ENCODE results near the gene MDM4. TPM values are rescaled to one million over a fixed set of nuclear protein-coding genes. Genes with fewer than 3 reads are reported as not detected.

Gene MDM4
- total RNA-seq, 1 experiment from 2014 or later, result 49.6 TPM

DNA sequence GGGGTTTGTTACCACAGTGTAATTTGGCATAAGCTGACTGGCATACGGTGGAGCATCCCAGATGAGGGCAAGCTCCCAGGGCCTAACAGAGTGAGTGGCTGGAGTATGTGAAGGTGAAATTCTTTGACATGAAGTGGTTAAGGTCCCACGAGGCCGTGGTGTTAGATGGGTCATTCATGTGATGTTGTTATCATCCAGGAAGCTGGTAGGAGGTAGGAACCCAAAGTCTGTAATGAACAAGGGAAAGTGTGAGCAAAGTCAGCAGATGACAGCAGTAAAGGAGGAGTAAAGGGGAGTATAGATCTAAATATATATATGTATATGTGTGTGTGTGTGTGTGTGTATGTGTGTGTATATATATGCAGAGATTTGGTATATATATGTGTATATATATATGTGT, 47.6 kb downstream of the MDM4 start:
- H4K5ac ChIP-seq (ENCODE audit: insufficient read length, low read depth, low read length), result no peak overlapping the region

More for the DNA sequence above, 47.6 kb downstream of the MDM4 start:
- no peak overlapping the region for H2AK5ac ChIP-seq (ENCODE audit: insufficient read length, low read length)
- H3K4me1 ChIP-seq (ENCODE audit: insufficient read depth, low read length), result peaks cover 4% of the 10 kb centered on the region; the same call in 1 of the 2 replicates
- no peak overlapping the region for H2BK120ac ChIP-seq (ENCODE audit: low read depth, low read length, poor library complexity, severe bottlenecking)
- H4K91ac ChIP-seq (ENCODE audit: insufficient read length, low read depth, low read length), result no peak overlapping the region
- no peak overlapping the region for H2BK15ac ChIP-seq (ENCODE audit: low read depth, low read length)
- H4K20me1 ChIP-seq (ENCODE audit: control insufficient read depth, insufficient read depth, insufficient read length), result peaks cover 2% of the 10 kb centered on the region
- Mint-ChIP-seq H3K4me3 (no peak overlapping the region), H3K9me3 (no peaks in the 10 kb centered on the region), H3K4me1 (peaks cover 45 to 46% of the 10 kb centered on the region in 2 experiments), H3K36me3 (ENCODE audit: insufficient read depth in 1 of 3, low read depth in 3 of 3) (peaks cover 0 to 2% (median 0%) of the 10 kb centered on the region in 3 experiments; a peak in 1 of 7 replicates), H3K27me3 (ENCODE audit: low read depth) (peaks cover 9% of the 10 kb centered on the region), H3K27ac (no peak overlapping the region; a peak in 1 of 7 replicates)
- H2BK20ac ChIP-seq (ENCODE audit: low read depth, low read length, poor library complexity, severe bottlenecking), result no peak overlapping the region
- no CpG with 5 or more reads among the region's 3 CpGs for WGBS (ENCODE audit: extremely low coverage, insufficient read length, low lambda C conversion rate)
- no peaks in the 10 kb centered on the region; the same call in 1 of the 2 replicates for H3K27me3 ChIP-seq (ENCODE audit: insufficient read depth, low read length)
- H3T11ph ChIP-seq (ENCODE audit: low read length), result no peak overlapping the region
- H3K14ac ChIP-seq (ENCODE audit: insufficient read depth, low read length), result no peak overlapping the region
- H3K79me2 ChIP-seq (ENCODE audit: insufficient read depth, low read length), result no peaks in the 10 kb centered on the region
- H3K4ac ChIP-seq (ENCODE audit: low read depth, low read length), result no peak overlapping the region
- H3K9me3 ChIP-seq (ENCODE audit: control insufficient read depth, low read depth, low read length), result no peaks in the 10 kb centered on the region
- H3K79me1 ChIP-seq (ENCODE audit: insufficient read depth, low read depth, low read length, poor library complexity, severe bottlenecking), result no peaks in the 10 kb centered on the region
- H2BK12ac ChIP-seq (ENCODE audit: insufficient read length, low read depth, low read length), result no peak overlapping the region
- no peak overlapping the region for H3K4me2 ChIP-seq (ENCODE audit: insufficient read depth, insufficient read length, low read length)
- no peak overlapping the region for H3K9ac ChIP-seq (ENCODE audit: extremely low read depth, insufficient read length, low read length)
- no peak overlapping the region for H2AFZ ChIP-seq (ENCODE audit: low read length)
- TF ChIP-seq, protein P1, sequence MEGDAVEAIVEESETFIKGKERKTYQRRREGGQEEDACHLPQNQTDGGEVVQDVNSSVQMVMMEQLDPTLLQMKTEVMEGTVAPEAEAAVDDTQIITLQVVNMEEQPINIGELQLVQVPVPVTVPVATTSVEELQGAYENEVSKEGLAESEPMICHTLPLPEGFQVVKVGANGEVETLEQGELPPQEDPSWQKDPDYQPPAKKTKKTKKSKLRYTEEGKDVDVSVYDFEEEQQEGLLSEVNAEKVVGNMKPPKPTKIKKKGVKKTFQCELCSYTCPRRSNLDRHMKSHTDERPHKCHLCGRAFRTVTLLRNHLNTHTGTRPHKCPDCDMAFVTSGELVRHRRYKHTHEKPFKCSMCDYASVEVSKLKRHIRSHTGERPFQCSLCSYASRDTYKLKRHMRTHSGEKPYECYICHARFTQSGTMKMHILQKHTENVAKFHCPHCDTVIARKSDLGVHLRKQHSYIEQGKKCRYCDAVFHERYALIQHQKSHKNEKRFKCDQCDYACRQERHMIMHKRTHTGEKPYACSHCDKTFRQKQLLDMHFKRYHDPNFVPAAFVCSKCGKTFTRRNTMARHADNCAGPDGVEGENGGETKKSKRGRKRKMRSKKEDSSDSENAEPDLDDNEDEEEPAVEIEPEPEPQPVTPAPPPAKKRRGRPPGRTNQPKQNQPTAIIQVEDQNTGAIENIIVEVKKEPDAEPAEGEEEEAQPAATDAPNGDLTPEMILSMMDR (conservative IDR thresholded peaks at IDR 0.05), result no peak
- H4K8ac ChIP-seq (replicated peaks; ENCODE audit: insufficient read length, low read depth, low read length), result no peak overlapping the region
- H2BK5ac ChIP-seq (ENCODE audit: insufficient read length, low read length), result no peak overlapping the region
- H3K27ac ChIP-seq (ENCODE audit: insufficient read length, low read depth, low read length), result no peak overlapping the region
- H3K23me2 ChIP-seq (ENCODE audit: insufficient read length, low read depth, low read length, poor library complexity, severe bottlenecking), result no peaks in the 10 kb centered on the region
- H3K23ac ChIP-seq (ENCODE audit: insufficient read length, low read depth, low read length), result no peak overlapping the region
- no peak overlapping the region for H3K18ac ChIP-seq (ENCODE audit: insufficient read length, low read depth, low read length)
- H3K56ac ChIP-seq (ENCODE audit: insufficient read length, low read depth, low read length), result no peak overlapping the region
- DNase-seq, result no peak

Data from H9 (cell line).